Hematopoietic multipotent progenitor cell treated with erythropoietin and hydrocortisone succinate and interleukin-3 and kit ligand, for 8 days (in vitro differentiated cells): ENCODE measurements around the gene TMEM248.

Experiments used
- DNase-seq: peaks from one replicate; pipeline ENCODE4 v3.0.0-alpha.2; 2015

Gene TMEM248

DNA sequence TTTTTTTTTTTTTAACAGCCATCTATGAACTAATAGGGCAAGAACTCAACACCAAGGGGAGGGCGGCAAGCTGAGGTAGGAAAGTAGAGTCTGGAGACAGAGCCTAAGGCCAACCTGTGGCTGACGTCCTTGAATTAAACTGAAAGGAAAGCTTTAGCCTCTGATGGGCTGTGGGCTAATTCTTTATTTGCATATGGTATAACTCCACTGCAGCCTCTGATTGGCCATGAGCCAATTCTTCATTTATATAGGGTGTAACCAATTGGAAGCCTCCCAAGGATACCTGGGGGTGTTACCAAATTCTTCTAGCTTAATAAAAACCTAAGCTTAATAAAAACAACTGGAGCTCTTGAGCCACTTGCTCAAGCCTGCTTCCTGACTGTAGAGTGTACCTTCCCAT is 85.9 kb downstream of the TMEM248 start:
- peak; percentile 56 for DNase-seq
